GM19043 (cell line): Measurements from ENCODE around the gene TEX47.

ENCODE experiments used
- ATAC-seq: cut with Tn5 transposase; IDR thresholded peaks from one replicate; pipeline ENCODE4 v1.9.1; 2021; ENCODE audit warnings: low read depth; ENCODE audit not compliant: unreplicated experiment

TEX47 gene

GRCh38 chr7:88756802-88757201 lies 38.7 kb downstream of the TEX47 start:
- ATAC-seq: no peak

- no peak for ATAC-seq
These were observed 49.4 kb downstream of the TEX47 start for GRCh38 chr7:88746126-88746525.
